GM19328 (cell line): Measurements from ENCODE around the gene ZG16B.

ENCODE experiments used
- ATAC-seq: cut with Tn5 transposase; IDR thresholded peaks from one replicate; pipeline ENCODE4 v1.9.1; 2021; ENCODE audit warnings: mild to moderate bottlenecking, moderate library complexity; ENCODE audit not compliant: unreplicated experiment

ZG16B gene

GRCh38 chr16:2822496-2822895 lies 7.6 kb upstream of the ZG16B start:
- no peak for ATAC-seq

GRCh38 chr16:2824626-2825025 lies 5.5 kb upstream of the ZG16B start:
- ATAC-seq, result no peak

GRCh38 chr16:2825049-2825742 lies 4.9 kb upstream of the ZG16B start:
- no peak for ATAC-seq

- ATAC-seq, result no peak
Observed at GRCh38 chr16:2825906-2826305, 4.2 kb upstream of the ZG16B start.

- no peak for ATAC-seq
Observed at GRCh38 chr16:2826591-2827373, 3.3 kb upstream of the ZG16B start.

- no peak for ATAC-seq
Observed at GRCh38 chr16:2827374-2827791, 2.7 kb upstream of the ZG16B start.

GRCh38 chr16:2827831-2828520 lies 2.1 kb upstream of the ZG16B start:
- no peak for ATAC-seq

- ATAC-seq, result no peak
Observed at GRCh38 chr16:2828521-2828840, 1.6 kb upstream of the ZG16B start.

- no peak for ATAC-seq
Observed at GRCh38 chr16:2828876-2829430, 1.1 kb upstream of the ZG16B start.

- ATAC-seq, result no peak
Observed at GRCh38 chr16:2830355-2830695, 222 bp downstream of the ZG16B start.

- ATAC-seq, result no peak
Observed at GRCh38 chr16:2831203-2831602, 1.1 kb downstream of the ZG16B start.

GRCh38 chr16:2833776-2834175 lies 3.7 kb downstream of the ZG16B start:
- no peak for ATAC-seq

- ATAC-seq, result no peak
Observed at GRCh38 chr16:2834968-2835367, 4.9 kb downstream of the ZG16B start.

GRCh38 chr16:2835638-2836493 lies 5.8 kb downstream of the ZG16B start:
- no peak for ATAC-seq

- ATAC-seq, result no peak
Observed at GRCh38 chr16:2836646-2837508, 6.8 kb downstream of the ZG16B start.

- no peak for ATAC-seq
Observed at GRCh38 chr16:2838928-2839327, 8.8 kb downstream of the ZG16B start.

GRCh38 chr16:2839650-2840450 lies 9.7 kb downstream of the ZG16B start:
- no peak for ATAC-seq

GRCh38 chr16:2840914-2841313 lies 10.8 kb downstream of the ZG16B start:
- no peak for ATAC-seq
